Activated CD8-positive, alpha-beta memory T cell treated with anti-CD3 and anti-CD28 coated beads for 36 hours (primary cell): ENCODE measurements around the gene IFRD2. TPM values are rescaled to one million over a fixed set of nuclear protein-coding genes. Genes with fewer than 3 reads are reported as not detected.
"Not testable (repeated sequence)": the region's sequence is repeated elsewhere in the genome, so short reads cannot be mapped to it uniquely, and the experiment has no call there.

Experiments
- CTCF ChIA-PET: fragments of 350-600 bp; sonication (Branson Sonifier 250); formaldehyde crosslinking; loops from one replicate; lab custom pipeline; 2021; ENCODE audit warnings: antibody characterized with exemption; lab: Charles Lee
- POLR2A ChIA-PET: fragments of 350-600 bp; sonication (Branson Sonifier 250); formaldehyde crosslinking; loops from one replicate; lab custom pipeline; 2021; ENCODE audit warnings: antibody characterized with exemption; lab: Charles Lee
- total RNA-seq, 2 experiments: library from RNA; stranded (reverse); gene quantifications; one replicate each; pipeline ENCODE4 v1.2.3, GENCODE V29; 2021

IFRD2 gene
- total RNA-seq, 2 experiments from 2014 or later: 197 to 200 TPM

DNA sequence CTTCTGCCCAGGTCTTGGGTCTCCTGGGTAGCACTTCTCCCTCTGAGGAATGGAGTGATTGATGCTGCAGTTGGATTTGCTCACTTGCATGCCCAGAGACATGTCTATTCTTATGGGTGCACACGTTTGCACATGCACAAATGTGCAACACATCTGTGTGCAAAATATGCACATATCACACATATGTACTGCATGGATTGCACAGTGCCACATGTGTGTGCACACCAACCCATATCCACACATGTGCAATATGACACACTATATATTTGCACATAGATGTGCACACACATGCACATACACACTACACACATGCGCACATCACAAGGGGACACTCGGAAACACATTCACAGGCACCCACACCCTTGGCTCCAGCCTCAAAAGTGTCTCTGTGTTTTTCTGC, 24.0 kb downstream of the IFRD2 start:
- ChIA-PET CTCF (interaction anchor here (1.4 to 1.9 kb wide), 2 partner anchors 42 to 76 kb away, joined by 6 to 7 read pairs; no protein-coding TSS in a partner anchor), POLR2A (no interaction called here)

DNA sequence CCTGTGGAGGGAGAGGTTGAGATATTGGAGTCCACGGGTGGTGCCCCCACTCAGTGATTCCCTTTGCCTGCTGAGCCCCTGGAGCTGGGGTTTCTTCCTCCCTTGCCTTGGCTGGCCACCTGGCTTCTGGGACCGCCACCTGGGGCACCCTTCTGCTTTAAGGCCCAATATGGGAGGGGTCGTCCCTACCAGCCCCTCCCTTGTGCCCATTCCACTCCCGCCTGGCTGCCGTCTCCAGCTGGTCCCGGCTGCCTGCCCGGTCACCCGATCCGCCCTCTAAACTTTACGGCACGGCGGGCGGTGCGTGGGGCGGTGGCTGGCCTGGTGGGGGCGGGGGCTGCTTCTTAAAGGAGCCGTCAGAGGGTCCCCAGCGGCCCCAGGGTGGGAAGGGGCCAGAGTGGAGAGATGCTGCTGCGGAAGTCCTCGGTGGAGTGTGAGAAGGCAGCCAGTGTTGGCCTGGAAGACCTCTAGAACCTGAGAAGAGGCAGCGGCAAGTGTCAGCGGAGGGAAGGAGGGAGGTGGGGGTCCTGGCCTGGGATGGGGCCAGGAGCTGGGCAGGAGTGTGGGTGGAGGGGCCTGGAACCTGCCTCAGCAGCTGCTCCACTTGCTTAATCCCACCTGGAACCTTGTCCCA, 24.8 kb downstream of the IFRD2 start:
- ChIA-PET POLR2A (interaction anchor here (1.3 kb wide), 1 partner anchor 17 kb away, joined by 3 read pairs; no protein-coding TSS in a partner anchor), CTCF (interaction anchor here (1.4 to 2.3 kb wide), 3 partner anchors 18 to 75 kb away, joined by 6 to 7 read pairs (median 7); no protein-coding TSS in a partner anchor)

GRCh38 chr3:50266836-50267235, 25.4 kb downstream of the IFRD2 start:
- ChIA-PET POLR2A (interaction anchor here (1.3 kb wide), 1 partner anchor 17 kb away, joined by 3 read pairs; no protein-coding TSS in a partner anchor), CTCF (interaction anchor here (1.4 to 2.3 kb wide), 3 partner anchors 17 to 75 kb away, joined by 6 to 7 read pairs (median 7); no protein-coding TSS in a partner anchor)

GRCh38 chr3:50266017-50266416, 26.2 kb downstream of the IFRD2 start:
- POLR2A ChIA-PET: interaction anchor here (1.3 kb wide), 1 partner anchor 18 kb away, joined by 3 read pairs; no protein-coding TSS in a partner anchor
- CTCF ChIA-PET: interaction anchor here (2.3 kb wide), 1 partner anchor 16 kb away, joined by 7 read pairs; no protein-coding TSS in a partner anchor

DNA sequence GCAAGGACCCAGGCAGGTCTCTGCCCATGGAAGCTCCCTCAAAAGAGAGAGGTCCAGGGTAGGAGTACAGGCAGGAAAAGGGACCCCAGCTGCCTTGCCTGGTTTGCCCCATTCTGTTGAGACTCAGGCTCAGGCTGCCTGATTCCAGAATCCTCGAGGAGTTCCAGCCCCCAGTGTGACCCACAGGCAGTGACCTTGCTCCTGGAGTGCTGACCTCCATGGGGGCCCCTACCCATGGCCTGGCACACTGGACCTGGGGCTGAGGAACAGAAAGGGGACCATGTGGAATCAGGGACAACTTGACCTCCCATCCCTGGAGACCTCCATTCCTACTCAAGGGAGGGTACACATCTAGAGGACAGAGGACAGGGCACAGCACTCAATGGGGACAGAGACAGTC, 26.7 kb downstream of the IFRD2 start:
- POLR2A ChIA-PET: no interaction called here
- CTCF ChIA-PET: interaction anchor here (2.3 kb wide), 1 partner anchor 16 kb away, joined by 7 read pairs; no protein-coding TSS in a partner anchor

GRCh38 chr3:50264964-50265485, 27.2 kb downstream of the IFRD2 start:
- POLR2A ChIA-PET: no interaction called here

GRCh38 chr3:50264383-50264963, 27.8 kb downstream of the IFRD2 start:
- ChIA-PET POLR2A (no interaction called here), CTCF (interaction anchor here (0.7 to 1.5 kb wide), 5 partner anchors 9 to 70 kb away, joined by 3 to 6 read pairs (median 3); no protein-coding TSS in a partner anchor)

More at GRCh38 chr3:50264964-50265485, 27.2 kb downstream of the IFRD2 start:
- CTCF ChIA-PET: interaction anchor here (0.8 to 1.3 kb wide), 2 partner anchors 8 to 18 kb away, joined by 3 to 6 read pairs; no protein-coding TSS in a partner anchor

- POLR2A ChIA-PET: interaction anchor here (0.7 kb wide), 1 partner anchor 549 kb away, joined by 10 read pairs; no protein-coding TSS in a partner anchor
- CTCF ChIA-PET: interaction anchor here (0.7 to 1.5 kb wide), 6 partner anchors 14 to 71 kb away, joined by 3 to 6 read pairs (median 3); no protein-coding TSS in a partner anchor
Observed at GRCh38 chr3:50263478-50264382, 28.5 kb downstream of the IFRD2 start.

DNA sequence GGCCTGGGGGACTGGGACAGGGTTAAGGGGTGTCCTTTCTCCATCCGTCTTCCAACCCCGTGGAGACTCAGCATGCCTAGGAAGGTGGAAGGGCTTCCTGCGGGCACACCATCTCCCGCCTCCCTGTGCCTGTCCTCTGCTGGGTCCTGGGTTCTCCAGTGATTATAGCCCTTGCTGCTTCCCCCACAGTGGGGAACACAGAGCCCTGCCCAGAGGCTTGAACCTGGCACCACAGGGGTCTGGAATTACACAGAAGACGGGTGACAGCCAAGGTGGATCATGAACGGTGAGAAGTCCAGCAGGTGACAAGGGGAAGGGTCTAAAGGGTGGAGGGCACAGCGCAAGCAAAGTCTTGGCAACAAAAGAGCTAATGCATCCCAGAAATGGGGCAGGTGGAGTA, 29.5 kb downstream of the IFRD2 start:
- POLR2A ChIA-PET: interaction anchor here (0.7 kb wide), 1 partner anchor 548 kb away, joined by 10 read pairs; no protein-coding TSS in a partner anchor
- CTCF ChIA-PET: interaction anchor here (1.1 to 1.5 kb wide), 2 partner anchors 13 to 70 kb away, joined by 3 to 4 read pairs; no protein-coding TSS in a partner anchor

- CTCF ChIA-PET: interaction anchor here (4.9 kb wide), 1 partner anchor 13 kb away, joined by 62 read pairs; no protein-coding TSS in a partner anchor
- POLR2A ChIA-PET: not testable (repeated sequence)
Observed at GRCh38 chr3:50262200-50262599, 30.0 kb downstream of the IFRD2 start.

DNA sequence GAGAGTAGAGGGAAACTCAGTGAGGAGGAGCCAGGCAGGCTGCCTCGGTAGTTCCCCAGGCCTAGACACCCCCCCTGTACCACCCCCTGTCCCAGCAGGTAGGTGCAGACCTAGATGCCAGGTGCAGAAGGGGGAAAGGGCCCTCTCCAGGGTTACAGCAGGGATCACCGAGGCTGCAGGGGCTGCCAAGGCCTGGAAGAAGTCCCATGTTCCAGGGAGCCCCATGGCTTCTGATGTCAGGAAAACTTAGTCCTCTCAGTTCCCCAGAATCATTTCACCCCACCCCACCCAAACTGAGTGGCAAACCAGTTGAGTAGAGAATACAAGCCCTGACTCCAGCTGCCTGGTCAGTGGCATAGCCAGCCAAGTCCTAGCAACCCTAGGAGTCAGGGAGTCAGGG, 30.7 kb downstream of the IFRD2 start:
- CTCF ChIA-PET: interaction anchor here (4.5 to 4.9 kb wide), 2 partner anchors 13 to 33 kb away, joined by 47 to 62 read pairs; no protein-coding TSS in a partner anchor
- POLR2A ChIA-PET: no interaction called here

GRCh38 chr3:50260942-50261441, 31.2 kb downstream of the IFRD2 start:
- POLR2A ChIA-PET: interaction anchor here (0.7 to 1.2 kb wide), 2 partner anchors 18 to 67 kb away, joined by 3 to 4 read pairs; partner anchors contain the start of gene TUSC2

DNA sequence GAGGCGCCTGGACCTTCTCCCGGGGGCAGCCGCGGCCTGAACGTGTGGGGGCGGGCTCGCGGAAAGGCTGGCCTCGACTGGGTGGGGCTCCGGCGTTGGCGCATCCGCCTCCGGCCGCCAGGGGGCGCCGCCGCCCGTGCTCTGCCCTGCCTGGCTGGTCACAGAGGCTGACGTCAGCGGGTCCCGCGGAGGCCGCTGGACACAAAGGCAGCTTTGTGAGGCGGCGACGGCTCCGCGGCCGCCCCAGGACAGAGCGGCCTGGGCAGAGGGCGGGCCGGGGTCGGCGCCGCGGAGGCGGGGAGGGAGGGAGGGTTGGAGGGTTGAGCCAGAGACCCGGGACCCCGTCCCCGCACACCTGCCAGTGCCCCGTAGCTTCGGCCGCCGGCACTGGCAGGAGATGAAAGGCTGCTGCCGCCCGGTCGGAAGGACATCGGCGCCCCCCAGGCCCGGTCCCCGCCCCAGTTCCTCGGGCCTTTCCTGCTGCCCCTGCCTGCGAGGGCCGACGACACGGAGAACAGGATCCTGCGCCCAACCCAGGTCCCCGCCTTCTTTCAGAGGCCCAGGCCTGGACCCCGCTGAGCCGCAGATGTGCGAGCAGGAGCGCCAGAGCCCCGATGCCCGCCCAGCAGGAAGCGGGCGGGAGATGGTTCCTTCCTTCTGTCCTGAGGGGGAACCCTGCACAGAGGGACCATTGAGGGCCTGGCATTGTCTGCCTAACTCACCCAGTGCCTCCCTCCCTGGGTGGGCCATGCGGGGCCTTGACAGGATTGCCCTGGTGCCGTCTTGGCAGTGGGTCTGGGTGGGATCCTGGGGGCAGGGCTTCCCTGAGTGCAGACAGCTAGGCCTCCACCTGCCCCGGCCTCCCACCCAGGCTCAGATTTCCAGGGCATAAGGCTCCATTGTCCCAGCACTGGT, 31.9 kb downstream of the IFRD2 start:
- CTCF ChIA-PET: interaction anchor here (0.6 to 4.9 kb wide), 19 partner anchors 9 to 76 kb away, joined by 3 to 62 read pairs (median 5); partner anchors contain the start of genes GNAI2 and SEMA3B
- POLR2A ChIA-PET: interaction anchor here (0.6 to 1.2 kb wide), 7 partner anchors 9 to 1650 kb away, joined by 3 to 5 read pairs (median 4); partner anchors contain the start of gene TUSC2

More at GRCh38 chr3:50260942-50261441, 31.2 kb downstream of the IFRD2 start:
- CTCF ChIA-PET: interaction anchor here (1.6 to 4.9 kb wide), 4 partner anchors 9 to 33 kb away, joined by 4 to 62 read pairs (median 38); partner anchors contain the start of gene SEMA3B

DNA sequence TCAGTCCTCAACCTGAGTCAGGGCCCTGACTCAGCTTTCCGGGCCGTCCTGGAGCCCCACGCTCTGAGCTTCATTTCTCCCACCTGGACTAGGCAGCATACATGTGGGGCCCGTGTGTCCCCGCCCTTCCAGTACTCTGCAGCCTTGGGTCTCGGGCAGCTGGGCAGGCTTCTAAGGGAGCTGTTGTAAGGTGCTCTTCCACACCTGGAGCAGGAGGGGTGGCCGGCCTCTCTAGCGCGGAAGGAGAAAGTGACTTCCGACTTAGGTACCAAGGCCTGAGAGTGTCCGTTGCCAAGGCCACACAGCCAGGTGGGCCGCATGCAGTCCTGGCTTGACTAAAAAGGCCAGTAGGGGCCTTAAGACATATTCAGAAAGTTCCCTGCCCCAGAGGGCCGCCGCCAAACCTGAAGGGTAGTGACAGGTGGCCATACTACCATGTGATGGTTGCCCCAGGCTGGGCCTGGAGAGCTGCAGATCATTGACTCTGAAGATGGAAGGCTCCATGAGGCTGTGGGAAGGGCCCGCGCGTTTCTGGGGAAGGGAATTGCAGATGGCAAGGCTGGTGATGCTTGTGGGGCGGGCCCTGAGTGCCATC, 32.7 kb downstream of the IFRD2 start:
- ChIA-PET POLR2A (interaction anchor here (0.6 to 0.8 kb wide), 8 partner anchors 8 to 1650 kb away, joined by 3 to 11 read pairs (median 4); no protein-coding TSS in a partner anchor), CTCF (interaction anchor here (0.8 to 4.9 kb wide), 19 partner anchors 10 to 77 kb away, joined by 3 to 62 read pairs (median 5); partner anchors contain the start of genes GNAI2, IFRD2 and SEMA3B)

DNA sequence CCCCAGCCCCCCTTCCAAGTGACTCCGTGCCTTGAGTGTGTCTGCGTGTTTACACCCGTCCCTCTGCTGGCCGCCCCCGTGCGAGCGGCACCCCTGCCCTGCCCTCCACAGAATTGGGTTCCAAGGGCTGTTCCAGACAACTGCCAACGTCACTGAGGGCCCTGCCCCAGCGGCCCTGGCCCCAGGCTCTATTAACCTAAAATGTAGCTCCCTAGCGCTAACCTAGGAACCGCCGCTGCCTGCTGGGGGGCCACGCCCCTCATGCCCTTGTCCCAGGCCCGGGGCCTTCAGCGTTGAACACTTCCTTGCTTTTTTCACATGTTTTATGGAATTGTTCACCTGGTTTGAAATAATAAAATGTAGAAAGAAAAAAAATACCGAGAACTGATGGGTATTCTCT, 33.2 kb downstream of the IFRD2 start:
- ChIA-PET CTCF (interaction anchor here (0.9 to 4.9 kb wide), 12 partner anchors 10 to 65 kb away, joined by 3 to 62 read pairs (median 10); partner anchors contain the start of genes GNAI2 and IFRD2), POLR2A (interaction anchor here (0.6 kb wide), 1 partner anchor 1134 kb away, joined by 3 read pairs; no protein-coding TSS in a partner anchor)
